A549 treated with AZD9567 at 1 μM for 4 hours (cell line): ENCODE data around the gene PET100. TPM values are rescaled to one million over a fixed set of nuclear protein-coding genes. Genes with fewer than 3 reads are reported as not detected.

Experiments used
- total RNA-seq: library from RNA; stranded (reverse); fragments of 200-300 nt; extraction: Qiagen RNA extraction; gene quantifications from 5 replicates; pipeline ENCODE4 v1.2.3, GENCODE V29; 2022; ENCODE audit not compliant: insufficient read depth

Gene PET100
- total RNA-seq, result 51.5 to 94.9 TPM (median 56.4 TPM) in 5 replicates

GRCh38 chr19:7629347-7630054 is at the start of gene PET100, which contains the start of gene XAB2:
PET100 (plus strand) TSS chr19:7629793; CDS start chr19:7629834, 41 bp downstream.
XAB2 (minus strand) TSS chr19:7629545; CDS start chr19:7629527, 18 bp downstream.

GRCh38 chr19:7595466-7596133 is 34.0 kb upstream of the PET100 start, which contains the start of gene CAMSAP3:
CAMSAP3 (plus strand) TSS chr19:7595863; CDS start chr19:7596003, 140 bp downstream.

DNA sequence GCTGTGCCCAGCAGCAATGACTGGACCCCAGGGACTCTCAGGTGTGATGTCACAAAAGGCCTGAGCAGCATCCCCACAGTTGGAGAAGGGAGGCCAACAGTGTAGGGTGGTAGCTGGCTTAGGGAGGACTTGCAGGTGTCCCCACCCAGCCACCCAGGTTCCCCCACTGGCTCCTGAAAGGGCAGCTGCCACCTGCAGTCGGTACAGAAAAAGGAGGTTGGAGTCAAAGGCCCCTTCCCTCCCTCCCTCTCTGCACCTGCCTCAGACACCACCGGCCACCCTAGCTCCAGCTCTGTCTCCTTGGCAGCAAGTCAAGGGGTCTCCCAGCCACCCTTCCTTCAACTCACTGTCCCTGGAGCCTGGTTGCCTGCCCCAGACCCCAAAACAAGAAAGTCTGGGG is 4.1 kb downstream of the PET100 start, which contains the start of gene PCP2:
PCP2 (minus strand) TSS at position 22 of the 400 bp plus-strand sequence. CDS start 262 bp downstream, outside the sequence.

GRCh38 chr19:7636691-7637373 is 7.2 kb downstream of the PET100 start, which contains the start of gene STXBP2:
STXBP2 (plus strand) TSS chr19:7637110; CDS start chr19:7637150, 40 bp downstream.

GRCh38 chr19:7668842-7669241 is 39.2 kb downstream of the PET100 start, which contains the start of gene RETN:
RETN (plus strand) TSS chr19:7669049; CDS start chr19:7669327, 278 bp downstream.

DNA sequence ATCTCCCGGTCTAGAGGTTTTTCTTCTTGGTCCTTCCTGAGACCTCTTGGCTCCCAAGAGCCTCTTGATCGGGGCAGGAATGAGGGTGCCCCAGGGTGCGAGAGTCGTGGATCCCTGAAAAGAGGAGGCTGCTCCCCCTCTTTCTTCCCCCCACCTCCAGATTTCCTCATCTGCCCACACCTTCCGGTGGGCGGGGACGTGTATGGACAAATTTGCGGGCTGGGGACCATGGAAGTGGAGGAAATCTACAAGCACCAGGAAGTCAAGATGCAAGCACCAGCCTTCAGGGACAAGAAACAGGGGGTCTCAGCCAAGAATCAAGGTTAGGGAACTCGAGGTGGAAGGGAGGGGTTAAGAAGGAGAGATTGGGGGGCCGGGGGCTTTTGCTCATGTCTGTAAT is 47.3 kb downstream of the PET100 start, which contains the start of gene MCEMP1:
MCEMP1 (plus strand) TSS at position 237 of the 400 bp plus-strand sequence; CDS start at position 268, 31 bp downstream.

GRCh38 chr19:7680606-7681339 is 51.2 kb downstream of the PET100 start, which contains the start of gene TRAPPC5:
TRAPPC5 (plus strand) TSS chr19:7680833; CDS start chr19:7682254, 1,421 bp downstream.

Other genes starting within 250 kb of the PET100 start
- 2.2 to 3.0 TPM (median 2.3 TPM) in 5 replicates for gene PEX11G, start 140.8 kb upstream of the PET100 start, total RNA-seq
- gene ZNF358, start 113.7 kb upstream of the PET100 start, total RNA-seq, result 14.5 to 23.9 TPM (median 15.7 TPM) in 5 replicates
- gene MCOLN1, start 107.2 kb upstream of the PET100 start, total RNA-seq, result 12.1 to 14.0 TPM (median 12.8 TPM) in 5 replicates
- 28.2 to 35.6 TPM (median 32.1 TPM) in 5 replicates for gene PNPLA6, start 94.1 kb upstream of the PET100 start, total RNA-seq
- gene CAMSAP3, start 33.9 kb upstream of the PET100 start, total RNA-seq, result 3.7 to 5.3 TPM (median 5.1 TPM) in 5 replicates
- gene XAB2, start 248 bp upstream of the PET100 start, total RNA-seq, result 22.4 to 28.1 TPM (median 26.4 TPM) in 5 replicates
- gene PCP2, start 3.9 kb downstream of the PET100 start, total RNA-seq, result not detected in 5 replicates
- 31.8 to 47.5 TPM (median 40.8 TPM) in 5 replicates for gene STXBP2, start 7.3 kb downstream of the PET100 start, total RNA-seq
- not detected in 5 replicates for gene RETN, start 39.3 kb downstream of the PET100 start, total RNA-seq
- gene MCEMP1, start 47.3 kb downstream of the PET100 start, total RNA-seq, result not detected in 5 replicates
- 35.2 to 107 TPM (median 103 TPM) in 5 replicates for gene TRAPPC5, start 51.0 kb downstream of the PET100 start, total RNA-seq
- gene FCER2, start 72.3 kb downstream of the PET100 start, total RNA-seq, result not detected in 5 replicates
- gene CLEC4G, start 102.3 kb downstream of the PET100 start, total RNA-seq, result not detected in 5 replicates
- gene CD209, start 117.7 kb downstream of the PET100 start, total RNA-seq, result not detected in 5 replicates
- gene CLEC4M, start 133.4 kb downstream of the PET100 start, total RNA-seq, result 0.07 TPM in 1 of 5 replicates, not detected in the others
- 0.50 to 2.1 TPM (median 1.9 TPM) in 5 replicates for gene EVI5L, start 200.4 kb downstream of the PET100 start, total RNA-seq
- gene PRR36, start 244.6 kb downstream of the PET100 start, total RNA-seq, result 0.28 to 0.43 TPM (median 0.42 TPM) in 5 replicates